Thyroid gland (tissue), 4 donors: ENCODE results near the gene ZDHHC12. TPM values are rescaled to one million over a fixed set of nuclear protein-coding genes. Genes with fewer than 3 reads are reported as not detected.

Source experiments
- DNase-seq, 2 donors: peaks; one replicate each; pipeline ENCODE4 v3.0.0-alpha.2; 2019
- H3K27ac ChIP-seq, 3 donors: fragments of 200-600 bp; sonication (generic); 1 replicate in 2 of 3; 2 replicates in 1 of 3; pipeline ENCODE4 v1.5.1; 2016 to 2019; ENCODE audit warnings: mild to moderate bottlenecking in 1 of 3, moderate library complexity in 1 of 3
- H3K27me3 ChIP-seq: fragments of 200-600 bp; sonication (generic); one replicate; pipeline ENCODE4 v1.5.1; 2019
- H3K36me3 ChIP-seq, 2 donors: fragments of 200-600 bp; sonication (generic); one replicate each; pipeline ENCODE4 v1.5.1; 2016 to 2019
- H3K4me1 ChIP-seq, 2 donors: fragments of 200-600 bp; sonication (generic); one replicate each; pipeline ENCODE4 v1.5.1; 2017 to 2019
- H3K4me3 ChIP-seq, 3 donors: fragments of 200-600 bp; sonication (generic); replicated peaks in 1 of 3; 1 replicate in 2 of 3; 2 replicates in 1 of 3; pipeline ENCODE4 v1.5.1; 2016; ENCODE audit warnings: mild to moderate bottlenecking in 1 of 3
- H3K9me3 ChIP-seq: fragments of 200-600 bp; sonication (generic); one replicate; pipeline ENCODE4 v1.5.1; 2017
- POLR2A ChIP-seq, 2 donors: fragments of 450-650 bp; IDR thresholded peaks; one replicate each; pipeline ENCODE4 v1.6.1; 2017; ENCODE audit warnings: antibody characterized with exemption in 2 of 2, mild to moderate bottlenecking in 2 of 2, moderate library complexity in 1 of 2
- WGBS, 2 donors: methylation state at CpG; one replicate each; pipeline ENCODE4 v1.1.5; 2017; 5-methylcytosine and 5-hydroxymethylcytosine counted together
- intact Hi-C: fragments of 100-400 bp; cut with DNase I; formaldehyde crosslinking; loops from one replicate; pipeline ENCODE4 v1.15.1; 2023
- total RNA-seq, 4 donors: library from RNA; depleted of rRNA; stranded (reverse); fragments of >200 nt; gene quantifications; one replicate each; pipeline ENCODE4 v1.2.3, GENCODE V29; 2016
- TF ChIP-seq, protein P1 (sequence below), 6 experiments: fragments of 200-600 bp in 3 of 6; fragments of 450-650 bp in 3 of 6; sonication (generic) in 3 of 6; IDR thresholded peaks; one replicate each; pipeline ENCODE4 v1.5.1; 2016 to 2019; ENCODE audit warnings: antibody characterized with exemption in 6 of 6, mild to moderate bottlenecking in 2 of 6, inconsistent platforms in 1 of 6, moderate library complexity in 1 of 6

The ZDHHC12 gene
- total RNA-seq, 4 donors from 2014 or later = 21.2 to 45.7 (median 33.7) TPM

DNA sequence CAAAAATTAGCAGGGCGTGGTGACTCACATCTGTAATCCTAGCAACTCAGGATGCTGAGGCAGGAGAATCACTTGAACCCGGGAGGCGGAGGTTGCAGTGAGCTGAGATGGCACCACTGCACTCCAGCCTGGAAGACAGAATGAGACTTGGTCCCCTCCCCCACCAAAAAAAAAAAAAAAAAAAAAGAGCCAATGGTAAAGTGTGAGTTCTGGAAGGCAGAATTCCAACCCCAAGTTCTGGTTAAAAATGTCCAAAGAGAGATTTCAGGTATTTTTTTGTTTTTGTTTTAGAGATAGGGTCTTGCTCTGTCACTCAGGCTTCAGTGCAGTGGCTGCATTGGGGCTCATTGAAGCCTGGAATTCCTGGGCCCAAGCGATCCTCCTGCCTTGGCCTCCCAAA is 36.5 kb downstream of the ZDHHC12 start:
- no peak for DNase-seq
- WGBS, 2 donors = 91 to 95% methylated on average over 4 of the region's 4 CpGs
- peaks cover 7 to 9% of the 10 kb centered on the region in 2 donors for H3K36me3 ChIP-seq
- H3K27me3 ChIP-seq = no peaks in the 10 kb centered on the region
- intact Hi-C loops = loop anchor here (10.0 kb wide), 1 partner anchor 53 kb away; no protein-coding TSS in a partner anchor
- peaks cover 41 to 55% of the 10 kb centered on the region in 2 donors for H3K4me1 ChIP-seq
- TF ChIP-seq POLR2A (IDR thresholded peaks at IDR 0.05) = no peak
- TF ChIP-seq, protein P1, sequence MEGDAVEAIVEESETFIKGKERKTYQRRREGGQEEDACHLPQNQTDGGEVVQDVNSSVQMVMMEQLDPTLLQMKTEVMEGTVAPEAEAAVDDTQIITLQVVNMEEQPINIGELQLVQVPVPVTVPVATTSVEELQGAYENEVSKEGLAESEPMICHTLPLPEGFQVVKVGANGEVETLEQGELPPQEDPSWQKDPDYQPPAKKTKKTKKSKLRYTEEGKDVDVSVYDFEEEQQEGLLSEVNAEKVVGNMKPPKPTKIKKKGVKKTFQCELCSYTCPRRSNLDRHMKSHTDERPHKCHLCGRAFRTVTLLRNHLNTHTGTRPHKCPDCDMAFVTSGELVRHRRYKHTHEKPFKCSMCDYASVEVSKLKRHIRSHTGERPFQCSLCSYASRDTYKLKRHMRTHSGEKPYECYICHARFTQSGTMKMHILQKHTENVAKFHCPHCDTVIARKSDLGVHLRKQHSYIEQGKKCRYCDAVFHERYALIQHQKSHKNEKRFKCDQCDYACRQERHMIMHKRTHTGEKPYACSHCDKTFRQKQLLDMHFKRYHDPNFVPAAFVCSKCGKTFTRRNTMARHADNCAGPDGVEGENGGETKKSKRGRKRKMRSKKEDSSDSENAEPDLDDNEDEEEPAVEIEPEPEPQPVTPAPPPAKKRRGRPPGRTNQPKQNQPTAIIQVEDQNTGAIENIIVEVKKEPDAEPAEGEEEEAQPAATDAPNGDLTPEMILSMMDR (IDR thresholded peaks at IDR 0.05) = no peak
- H3K27ac ChIP-seq = peak overlapping the region in 1 of 3 donors; percentile 92
- no peak overlapping the region for H3K4me3 ChIP-seq
- no peaks in the 10 kb centered on the region for H3K9me3 ChIP-seq

DNA sequence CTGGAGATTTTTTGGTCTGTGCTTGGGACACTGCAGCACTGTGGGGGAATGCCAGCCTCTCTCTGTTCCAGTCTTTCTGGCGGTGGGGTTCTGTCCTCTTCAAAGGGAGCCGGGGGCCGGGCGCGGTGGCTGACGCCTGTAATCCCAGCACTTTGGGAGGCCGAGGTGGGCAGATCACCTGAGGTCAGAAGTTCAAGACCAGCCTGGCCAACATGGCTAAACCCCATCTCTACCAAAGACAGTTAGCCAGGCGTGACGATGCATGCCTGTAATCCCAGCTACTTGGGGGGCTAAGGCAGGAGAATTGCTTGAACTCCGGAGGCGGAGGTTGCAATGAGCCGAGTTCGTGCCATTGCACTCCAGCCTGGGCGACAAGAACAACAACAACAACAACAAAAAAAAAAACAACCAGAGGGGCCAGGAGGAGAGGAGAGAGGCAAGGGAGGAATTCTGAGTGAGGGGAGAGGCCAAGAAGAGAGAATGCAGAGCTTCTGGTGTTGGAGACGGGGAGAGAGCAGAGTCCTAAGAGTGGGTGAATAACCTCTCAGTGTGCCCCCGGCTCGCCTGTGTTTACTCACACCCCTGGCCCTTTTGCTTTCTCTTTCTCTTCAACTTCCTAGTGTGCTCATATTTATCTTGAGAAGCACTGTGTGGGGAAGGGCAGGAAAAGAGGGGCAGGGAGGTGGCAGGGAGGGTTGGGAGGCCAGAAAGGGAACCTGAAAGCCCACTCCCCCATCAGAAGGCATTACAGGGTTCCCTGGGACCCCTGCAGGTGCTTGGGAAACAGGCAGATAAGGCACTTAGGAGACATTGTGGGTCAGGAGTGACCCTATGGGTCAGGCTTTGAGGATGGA is 38.1 kb downstream of the ZDHHC12 start:
- 61 to 68% methylated on average over 14 to 15 of the region's 17 CpGs for WGBS, 2 donors

DNA sequence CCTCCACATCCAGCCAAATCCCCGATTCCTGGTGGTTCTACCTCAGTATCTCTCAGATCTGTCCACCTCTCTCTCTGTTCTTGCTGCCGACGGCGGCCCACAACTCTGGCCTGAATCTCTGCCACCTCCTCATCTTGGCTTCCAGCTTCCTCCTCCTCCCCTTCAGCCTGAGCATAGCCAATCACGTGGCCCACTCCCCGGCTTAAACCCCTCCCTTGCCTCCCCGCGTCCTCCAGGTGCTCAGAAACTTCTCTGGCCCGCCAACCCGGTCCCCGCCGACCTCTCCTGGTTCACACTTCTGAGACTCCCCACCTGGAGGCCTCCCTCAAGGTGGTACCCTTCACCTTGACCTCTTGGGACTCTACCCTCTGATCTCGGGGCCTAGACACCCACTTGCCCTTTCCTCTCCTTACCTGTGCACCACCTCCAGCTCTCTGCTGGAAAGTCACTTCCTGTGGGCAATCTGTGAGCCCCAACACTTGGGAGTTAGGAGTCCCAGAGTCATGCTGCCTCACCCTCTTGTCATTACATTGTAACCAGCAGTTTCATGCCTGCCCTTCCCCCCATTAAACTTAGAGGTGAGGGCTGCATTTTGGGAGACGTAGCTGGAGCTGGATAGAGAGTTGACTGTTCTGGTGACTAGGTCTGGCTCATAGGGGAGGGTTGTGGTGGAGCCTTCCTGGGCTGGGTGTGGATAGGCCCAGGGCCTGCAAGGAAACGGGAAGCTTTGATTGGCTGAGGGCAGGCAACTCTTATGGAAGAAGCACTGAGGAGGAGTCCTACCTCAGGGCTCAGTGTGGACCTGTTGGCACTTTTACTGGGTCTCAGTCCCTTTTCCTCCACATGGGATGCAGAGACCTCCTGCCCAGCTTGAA is 39.4 kb downstream of the ZDHHC12 start:
- TF ChIP-seq, protein P1 (IDR thresholded peaks at IDR 0.05) = peak in 1 of 6 experiments; percentile 6
- TF ChIP-seq POLR2A (IDR thresholded peaks at IDR 0.05) = peak; percentile 67 to 94
- H3K27ac ChIP-seq = peak overlapping the region; percentile 79 to 99 (median 96)
- 8% methylated on average over 15 of the region's 15 CpGs for WGBS, 2 donors

More for the DNA sequence above, 38.1 kb downstream of the ZDHHC12 start:
- Histone ChIP-seq H3K27ac (peak overlapping the region; percentile 79 to 99 (median 96)), H3K36me3 (no peaks in the 10 kb centered on the region), H3K4me3 (no peak overlapping the region), H3K27me3 (no peaks in the 10 kb centered on the region), H3K9me3 (no peaks in the 10 kb centered on the region), H3K4me1 (peaks cover 34 to 49% of the 10 kb centered on the region in 2 donors)
- peak in 1 of 2 donors; percentile 45 for DNase-seq
- intact Hi-C loops = loop anchor here (10.0 kb wide), 1 partner anchor 51 kb away; no protein-coding TSS in a partner anchor
- TF ChIP-seq POLR2A (IDR thresholded peaks at IDR 0.05) = no peak
- TF ChIP-seq, protein P1 (IDR thresholded peaks at IDR 0.05) = no peak

DNA sequence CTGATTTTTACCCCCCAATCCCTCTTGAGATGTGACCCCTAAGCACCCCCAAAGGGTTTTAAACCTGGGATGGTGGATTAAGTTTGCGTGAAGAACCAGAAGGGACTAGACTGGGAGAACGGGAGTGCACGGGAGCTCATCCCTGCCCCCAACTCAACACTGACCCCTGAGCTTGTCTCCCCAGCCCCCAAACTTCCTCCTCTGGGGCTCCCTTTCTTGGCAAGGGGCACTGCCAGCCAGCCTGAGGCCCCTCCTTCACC is 39.9 kb downstream of the ZDHHC12 start:
- TF ChIP-seq, protein P1 (IDR thresholded peaks at IDR 0.05) = no peak
- TF ChIP-seq POLR2A (IDR thresholded peaks at IDR 0.05) = no peak
- intact Hi-C loops = loop anchor here (10.0 kb wide), 1 partner anchor 49 kb away; no protein-coding TSS in a partner anchor

More for the DNA sequence above, 39.4 kb downstream of the ZDHHC12 start:
- intact Hi-C loops = loop anchor here (10.0 kb wide), 1 partner anchor 50 kb away; no protein-coding TSS in a partner anchor
- Histone ChIP-seq H3K27me3 (no peaks in the 10 kb centered on the region), H3K4me3 (peak overlapping the region; percentile 27 to 51 (median 35)), H3K9me3 (no peaks in the 10 kb centered on the region), H3K4me1 (peaks cover 27 to 43% of the 10 kb centered on the region in 2 donors), H3K36me3 (no peaks in the 10 kb centered on the region)
- peak; percentile 92 to 94 for DNase-seq

More for the DNA sequence above, 39.9 kb downstream of the ZDHHC12 start:
- Histone ChIP-seq H3K27me3 (no peaks in the 10 kb centered on the region), H3K4me1 (peaks cover 27 to 43% of the 10 kb centered on the region in 2 donors), H3K36me3 (no peaks in the 10 kb centered on the region), H3K4me3 (peak overlapping the region; percentile 27 to 51 (median 35)), H3K9me3 (no peaks in the 10 kb centered on the region), H3K27ac (peak overlapping the region; percentile 79 to 99 (median 96))
- 0 to 3% methylated on average over 3 of the region's 3 CpGs for WGBS, 2 donors
- DNase-seq = no peak
